ENCODE data around the gene ERG. TPM values are rescaled to one million over a fixed set of nuclear protein-coding genes. Genes with fewer than 3 reads are reported as not detected.
A peak's percentile ranks its signal among the peaks of the same experiment; 100 is the strongest.

ERG gene
- total RNA-seq, 1 donor from 2014 or later = 61.4 TPM

- DNase-seq (ENCODE audit: low read depth, low spot score) = no peak
These were observed 1.8 kb upstream of the ERG start for GRCh38 chr21:38500073-38500472.

GRCh38 chr21:38499296-38499695, 1.0 kb upstream of the ERG start:
- peak; percentile 89 for DNase-seq (ENCODE audit: low read depth, low spot score)

- DNase-seq (ENCODE audit: low read depth, low spot score) = no peak
These were observed 2.1 kb downstream of the ERG start for GRCh38 chr21:38496224-38496623.

- DNase-seq (ENCODE audit: low read depth, low spot score) = no peak
These were observed 2.6 kb downstream of the ERG start for GRCh38 chr21:38495696-38496095.

GRCh38 chr21:38495242-38495641, 3.0 kb downstream of the ERG start:
- no peak for DNase-seq (ENCODE audit: low read depth, low spot score)

- DNase-seq (ENCODE audit: low read depth, low spot score) = no peak
These were observed 3.6 kb downstream of the ERG start for GRCh38 chr21:38494703-38495102.

GRCh38 chr21:38494251-38494642, 4.0 kb downstream of the ERG start:
- no peak for DNase-seq (ENCODE audit: low read depth, low spot score)

- no peak for DNase-seq (ENCODE audit: low read depth, low spot score)
These were observed 4.6 kb downstream of the ERG start for GRCh38 chr21:38493549-38494250.

- no peak for DNase-seq (ENCODE audit: low read depth, low spot score)
These were observed 6.3 kb downstream of the ERG start for GRCh38 chr21:38492007-38492406.

- no peak for DNase-seq (ENCODE audit: low read depth, low spot score)
These were observed 6.7 kb downstream of the ERG start for GRCh38 chr21:38491536-38491935.

- DNase-seq (ENCODE audit: low read depth, low spot score) = no peak
These were observed 7.8 kb downstream of the ERG start for GRCh38 chr21:38490411-38491020.

GRCh38 chr21:38489729-38490128, 8.5 kb downstream of the ERG start:
- no peak for DNase-seq (ENCODE audit: low read depth, low spot score)

- no peak for DNase-seq (ENCODE audit: low read depth, low spot score)
These were observed 9.0 kb downstream of the ERG start for GRCh38 chr21:38489271-38489652.

- DNase-seq (ENCODE audit: low read depth, low spot score) = no peak
These were observed 9.5 kb downstream of the ERG start for GRCh38 chr21:38488640-38489270.

- no peak for DNase-seq (ENCODE audit: low read depth, low spot score)
These were observed 10.2 kb downstream of the ERG start for GRCh38 chr21:38487901-38488639.

- no peak for DNase-seq (ENCODE audit: low read depth, low spot score)
These were observed 11.6 kb downstream of the ERG start for GRCh38 chr21:38486706-38487105.

- DNase-seq (ENCODE audit: low read depth, low spot score) = no peak
These were observed 12.1 kb downstream of the ERG start for GRCh38 chr21:38486221-38486620.

- no peak for DNase-seq (ENCODE audit: low read depth, low spot score)
These were observed 18.4 kb downstream of the ERG start for GRCh38 chr21:38479641-38480525.

GRCh38 chr21:38478782-38479181, 19.5 kb downstream of the ERG start:
- DNase-seq (ENCODE audit: low read depth, low spot score) = no peak

- no peak for DNase-seq (ENCODE audit: low read depth, low spot score)
These were observed 21.1 kb downstream of the ERG start for GRCh38 chr21:38477226-38477625.

- peak; percentile 98 for DNase-seq (ENCODE audit: low read depth, low spot score)
These were observed 21.9 kb downstream of the ERG start for GRCh38 chr21:38476385-38476784.

Measured in pulmonary artery endothelial cell (primary cell).